ENCODE data around the gene DAG1.

DNA sequence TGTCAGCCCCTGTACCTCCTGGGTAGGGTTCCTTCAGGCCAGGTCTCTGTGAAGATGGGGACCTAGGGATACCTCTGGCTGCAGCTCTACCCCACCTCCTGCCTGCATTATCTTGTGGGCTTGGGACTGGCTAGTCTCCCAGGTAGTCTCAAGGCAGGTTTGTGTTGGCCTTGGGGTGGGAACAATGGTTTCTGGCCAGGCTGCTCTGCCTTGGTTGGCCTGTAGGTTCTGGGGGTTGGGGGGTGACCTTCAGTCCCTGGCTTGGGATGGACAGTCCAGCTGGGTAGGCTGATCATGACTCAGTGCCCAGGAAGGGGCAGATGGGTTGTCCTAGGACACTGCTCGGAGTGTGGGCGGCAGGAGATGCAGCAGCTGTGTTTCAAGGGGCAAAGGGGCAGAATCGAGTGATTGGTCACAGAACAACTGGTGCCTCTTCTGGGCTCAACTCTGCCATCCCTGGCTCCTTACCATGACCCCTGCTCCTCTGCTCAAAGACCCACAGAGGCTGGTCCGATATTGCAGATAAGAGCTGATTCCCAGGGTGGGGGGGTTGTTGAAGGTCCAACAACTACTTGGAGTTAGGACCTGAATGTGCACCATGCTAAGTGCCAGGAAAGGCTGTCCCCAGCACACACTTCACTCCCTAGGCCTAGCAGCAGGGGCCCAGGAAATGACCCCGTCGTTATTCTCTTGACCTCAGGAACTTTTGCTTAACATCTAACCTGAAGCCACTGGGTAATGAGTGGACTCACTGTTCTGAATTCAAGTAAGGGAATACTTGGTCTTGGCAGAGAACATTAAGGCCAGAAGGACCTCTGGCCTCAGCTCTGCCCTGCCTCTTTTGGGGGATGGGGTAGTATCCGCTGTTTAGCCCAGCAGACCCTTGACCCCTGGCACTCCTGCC lies 66.2 kb downstream of the DAG1 start:
- TF ChIP-seq, protein P1, sequence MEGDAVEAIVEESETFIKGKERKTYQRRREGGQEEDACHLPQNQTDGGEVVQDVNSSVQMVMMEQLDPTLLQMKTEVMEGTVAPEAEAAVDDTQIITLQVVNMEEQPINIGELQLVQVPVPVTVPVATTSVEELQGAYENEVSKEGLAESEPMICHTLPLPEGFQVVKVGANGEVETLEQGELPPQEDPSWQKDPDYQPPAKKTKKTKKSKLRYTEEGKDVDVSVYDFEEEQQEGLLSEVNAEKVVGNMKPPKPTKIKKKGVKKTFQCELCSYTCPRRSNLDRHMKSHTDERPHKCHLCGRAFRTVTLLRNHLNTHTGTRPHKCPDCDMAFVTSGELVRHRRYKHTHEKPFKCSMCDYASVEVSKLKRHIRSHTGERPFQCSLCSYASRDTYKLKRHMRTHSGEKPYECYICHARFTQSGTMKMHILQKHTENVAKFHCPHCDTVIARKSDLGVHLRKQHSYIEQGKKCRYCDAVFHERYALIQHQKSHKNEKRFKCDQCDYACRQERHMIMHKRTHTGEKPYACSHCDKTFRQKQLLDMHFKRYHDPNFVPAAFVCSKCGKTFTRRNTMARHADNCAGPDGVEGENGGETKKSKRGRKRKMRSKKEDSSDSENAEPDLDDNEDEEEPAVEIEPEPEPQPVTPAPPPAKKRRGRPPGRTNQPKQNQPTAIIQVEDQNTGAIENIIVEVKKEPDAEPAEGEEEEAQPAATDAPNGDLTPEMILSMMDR (IDR thresholded peaks at IDR 0.05): no peak
- no peak for TF ChIP-seq POLR2A (IDR thresholded peaks at IDR 0.05)
